ENCODE data around the gene TXLNB.
"Not testable (repeated sequence)": the region's sequence is repeated elsewhere in the genome, so short reads cannot be mapped to it uniquely, and the experiment has no call there.

The TXLNB gene

GRCh38 chr6:139308936-139309603 lies 17.3 kb upstream of the TXLNB start:
- DNase-seq = no peak

GRCh38 chr6:139308286-139308916 lies 16.6 kb upstream of the TXLNB start:
- DNase-seq = no peak

GRCh38 chr6:139306291-139306981 lies 14.6 kb upstream of the TXLNB start:
- DNase-seq = no peak

- no peak for DNase-seq
Observed at GRCh38 chr6:139303185-139303584, 11.4 kb upstream of the TXLNB start.

- DNase-seq = no peak
Observed at GRCh38 chr6:139297921-139298320, 6.1 kb upstream of the TXLNB start.

- DNase-seq = no peak
Observed at GRCh38 chr6:139296927-139297326, 5.1 kb upstream of the TXLNB start.

GRCh38 chr6:139295901-139296300 lies 4.1 kb upstream of the TXLNB start:
- no peak for DNase-seq

- DNase-seq = no peak
Observed at GRCh38 chr6:139294090-139294489, 2.3 kb upstream of the TXLNB start.

GRCh38 chr6:139293230-139293629 lies 1.4 kb upstream of the TXLNB start:
- not testable (repeated sequence) for DNase-seq

GRCh38 chr6:139290787-139291311 lies 949 bp downstream of the TXLNB start:
- peak in 1 of 2 experiments; percentile 7 for DNase-seq

GRCh38 chr6:139289233-139289632 lies 2.6 kb downstream of the TXLNB start:
- no peak for DNase-seq

- DNase-seq = no peak
Observed at GRCh38 chr6:139288496-139289040, 3.2 kb downstream of the TXLNB start.

- no peak for DNase-seq
Observed at GRCh38 chr6:139287868-139288267, 3.9 kb downstream of the TXLNB start.

- DNase-seq = not testable (repeated sequence)
Observed at GRCh38 chr6:139286438-139286837, 5.4 kb downstream of the TXLNB start.

GRCh38 chr6:139285590-139285989 lies 6.2 kb downstream of the TXLNB start:
- no peak for DNase-seq

GRCh38 chr6:139284789-139285188 lies 7.0 kb downstream of the TXLNB start:
- no peak for DNase-seq

GRCh38 chr6:139282684-139283083 lies 9.1 kb downstream of the TXLNB start:
- no peak for DNase-seq

- no peak for DNase-seq
Observed at GRCh38 chr6:139278190-139278589, 13.6 kb downstream of the TXLNB start.

- DNase-seq = no peak
Observed at GRCh38 chr6:139277587-139277986, 14.2 kb downstream of the TXLNB start.

- no peak for DNase-seq
Observed at GRCh38 chr6:139277161-139277560, 14.6 kb downstream of the TXLNB start.

GRCh38 chr6:139275279-139276055 lies 16.3 kb downstream of the TXLNB start:
- no peak for DNase-seq

GRCh38 chr6:139271056-139271455 lies 20.7 kb downstream of the TXLNB start:
- no peak for DNase-seq

- DNase-seq = no peak
Observed at GRCh38 chr6:139270249-139270648, 21.5 kb downstream of the TXLNB start.

All from NCI-H2081 (cell line).